Middle frontal gyrus (tissue), 1 donor: Measurements from ENCODE around the gene RASA3.
A peak's percentile ranks its signal among the peaks of the same experiment; 100 is the strongest.
"Not testable (repeated sequence)": the region's sequence is repeated elsewhere in the genome, so short reads cannot be mapped to it uniquely, and the experiment has no call there.

Source experiments
- DNase-seq: peaks from one replicate; pipeline ENCODE4 v3.0.0-alpha.2; 2015; ENCODE audit warnings: low spot score; ENCODE audit errors: extremely low spot score

Gene RASA3

DNA sequence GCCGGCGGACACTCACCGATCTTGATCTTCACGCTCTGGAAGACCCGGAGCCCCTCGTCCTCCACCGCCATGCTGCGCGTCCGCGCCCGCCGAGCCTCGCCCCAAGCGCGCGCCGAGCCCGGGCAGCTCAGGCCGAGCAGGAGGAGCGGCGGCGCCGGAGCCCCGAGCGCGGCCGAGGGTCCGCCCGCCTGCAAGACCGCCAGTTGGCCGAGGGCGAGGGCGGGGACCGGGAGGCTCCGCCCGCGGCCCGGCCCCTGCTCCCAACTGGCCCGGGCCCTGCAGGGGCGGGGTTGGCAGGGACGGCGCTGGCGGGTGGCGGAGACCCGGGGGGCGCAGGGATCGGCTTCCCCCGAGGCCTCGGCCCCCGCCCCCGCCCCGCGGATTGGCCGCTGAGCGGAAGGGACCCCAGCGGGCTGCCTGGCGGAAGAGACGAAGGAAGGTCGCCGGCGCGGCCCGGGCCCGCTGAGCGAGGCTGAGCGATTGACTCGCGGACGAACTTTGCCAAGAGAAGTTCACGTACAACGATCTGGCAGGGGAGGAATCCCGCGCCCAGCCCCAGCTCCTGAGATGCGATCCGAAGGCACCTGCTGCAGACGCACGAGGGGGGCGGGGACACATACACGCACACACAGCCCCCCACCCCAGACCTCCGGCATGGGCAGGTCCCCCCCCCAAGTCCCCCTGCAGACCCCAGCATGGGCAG is at the start of gene RASA3:
Gene RASA3, minus strand, starts transcription at position 205 of the 703 bp plus-strand sequence. Its CDS starts 134 bp downstream, at position 71.
- DNase-seq, result peak; percentile 61

DNA sequence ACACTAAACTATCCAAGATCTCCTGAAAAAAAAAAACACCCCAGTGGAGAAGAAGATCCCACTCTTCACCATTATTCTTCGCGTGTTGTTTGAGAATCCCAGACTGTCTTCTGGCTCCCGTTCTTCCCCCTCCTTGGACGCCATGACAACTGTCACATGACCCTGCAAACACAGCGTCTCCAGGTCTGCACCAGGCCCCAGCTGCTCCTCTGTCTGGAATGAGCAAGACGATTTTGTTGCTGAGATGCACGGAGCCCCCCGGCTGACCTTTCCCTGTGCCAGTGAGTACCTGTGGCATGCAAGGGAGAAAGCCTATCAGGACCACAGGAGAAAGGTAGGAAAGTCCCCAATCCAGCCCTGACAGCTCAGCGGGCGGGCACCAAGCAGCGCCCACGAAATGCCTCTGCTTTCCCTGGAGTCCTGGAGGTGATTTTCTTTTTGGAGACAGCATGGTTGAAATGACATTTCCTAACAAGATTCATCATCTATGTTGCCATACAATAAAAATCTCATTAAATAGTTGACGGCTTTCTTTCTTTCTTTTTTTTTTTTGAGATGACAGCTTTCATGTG is 46.8 kb upstream of the RASA3 start, which contains the start of gene CFAP97D2:
Gene CFAP97D2, plus strand, starts transcription at position 171 of the 572 bp plus-strand sequence. Its CDS starts 74 bp downstream, at position 245.
- no peak for DNase-seq

DNA sequence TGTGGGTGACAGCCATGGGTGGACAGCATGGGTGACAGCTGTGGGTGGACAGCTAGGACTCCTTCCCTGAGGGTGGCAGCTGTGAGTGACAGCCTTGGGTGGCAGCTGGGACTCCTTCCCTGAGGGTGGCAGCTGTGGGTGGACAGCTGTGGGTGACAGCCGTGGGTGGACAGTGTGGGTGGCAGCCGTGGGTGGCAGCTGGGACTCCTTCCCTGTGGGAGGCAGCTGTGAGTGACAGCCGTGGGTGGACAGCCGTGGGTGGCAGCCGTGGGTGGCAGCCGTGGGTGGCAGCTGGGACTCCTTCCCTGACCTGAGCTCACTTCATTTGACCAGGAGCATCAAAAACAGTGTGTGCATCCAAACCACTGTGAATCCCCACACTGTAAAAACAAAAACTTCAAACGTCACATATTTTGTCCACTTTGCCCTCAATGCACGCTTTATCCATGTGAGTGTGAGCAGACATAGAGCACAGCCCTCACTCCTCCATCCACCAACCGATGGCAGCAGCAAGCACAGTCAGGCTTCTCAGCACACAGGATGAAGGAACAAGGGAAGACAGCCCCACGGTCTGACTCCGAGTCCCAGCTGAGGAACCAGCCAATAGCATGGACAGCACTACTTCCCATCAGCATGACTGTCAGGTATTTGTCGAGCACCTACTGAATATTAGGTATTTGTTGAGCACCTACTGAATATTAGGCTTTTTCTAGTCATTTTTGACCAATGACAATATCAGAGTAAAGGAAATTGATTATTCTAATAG is 45.0 kb upstream of the RASA3 start:
- DNase-seq, result no peak

- not testable (repeated sequence) for DNase-seq
Observed at GRCh38 chr13:114176359-114176902, 44.0 kb upstream of the RASA3 start.

- DNase-seq, result no peak
Observed at GRCh38 chr13:114174529-114174961, 42.1 kb upstream of the RASA3 start.

- DNase-seq, result no peak
Observed at GRCh38 chr13:114173745-114174144, 41.3 kb upstream of the RASA3 start.

GRCh38 chr13:114173272-114173671 is 40.8 kb upstream of the RASA3 start:
- no peak for DNase-seq

- DNase-seq, result no peak
Observed at GRCh38 chr13:114167885-114168284, 35.5 kb upstream of the RASA3 start.

- DNase-seq, result no peak
Observed at GRCh38 chr13:114167426-114167825, 35.0 kb upstream of the RASA3 start.

DNA sequence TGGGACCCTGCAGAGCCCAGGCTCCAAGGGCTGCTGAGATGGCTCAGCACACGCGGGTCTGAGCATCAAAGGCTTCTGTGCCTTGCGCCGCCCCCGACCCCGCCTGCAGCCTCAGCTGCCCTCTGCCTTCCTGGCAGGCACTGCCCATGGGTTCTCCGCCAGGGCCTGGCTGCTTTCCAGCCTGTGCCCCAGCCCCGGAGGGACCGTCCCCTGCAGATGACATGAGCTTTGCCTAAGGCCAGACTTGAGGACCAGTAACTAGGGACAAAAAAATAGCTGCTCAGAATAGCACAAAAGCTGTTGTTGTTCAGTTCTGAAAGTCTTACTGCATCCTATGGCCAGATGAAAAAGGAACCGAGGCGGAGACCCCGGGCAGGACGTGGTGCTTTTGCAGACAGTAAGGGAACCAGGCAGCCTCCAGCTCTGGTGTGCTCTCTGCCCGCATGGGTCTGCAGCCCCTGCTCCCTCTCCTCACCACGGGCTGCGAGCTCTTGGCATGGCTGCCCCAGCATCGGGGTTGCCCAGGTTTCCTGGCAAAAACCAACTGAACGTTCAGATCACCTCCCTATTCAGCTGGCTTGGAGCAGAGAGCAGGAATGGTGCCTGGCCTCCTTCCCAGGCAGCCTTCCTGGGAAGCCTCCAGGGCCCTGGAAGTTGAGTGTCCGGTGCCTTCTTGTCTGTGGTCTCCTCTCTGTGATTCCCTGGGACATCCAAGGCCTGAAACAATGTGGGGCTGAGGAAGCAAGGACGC is 34.1 kb upstream of the RASA3 start:
- peak; percentile 41 for DNase-seq

DNA sequence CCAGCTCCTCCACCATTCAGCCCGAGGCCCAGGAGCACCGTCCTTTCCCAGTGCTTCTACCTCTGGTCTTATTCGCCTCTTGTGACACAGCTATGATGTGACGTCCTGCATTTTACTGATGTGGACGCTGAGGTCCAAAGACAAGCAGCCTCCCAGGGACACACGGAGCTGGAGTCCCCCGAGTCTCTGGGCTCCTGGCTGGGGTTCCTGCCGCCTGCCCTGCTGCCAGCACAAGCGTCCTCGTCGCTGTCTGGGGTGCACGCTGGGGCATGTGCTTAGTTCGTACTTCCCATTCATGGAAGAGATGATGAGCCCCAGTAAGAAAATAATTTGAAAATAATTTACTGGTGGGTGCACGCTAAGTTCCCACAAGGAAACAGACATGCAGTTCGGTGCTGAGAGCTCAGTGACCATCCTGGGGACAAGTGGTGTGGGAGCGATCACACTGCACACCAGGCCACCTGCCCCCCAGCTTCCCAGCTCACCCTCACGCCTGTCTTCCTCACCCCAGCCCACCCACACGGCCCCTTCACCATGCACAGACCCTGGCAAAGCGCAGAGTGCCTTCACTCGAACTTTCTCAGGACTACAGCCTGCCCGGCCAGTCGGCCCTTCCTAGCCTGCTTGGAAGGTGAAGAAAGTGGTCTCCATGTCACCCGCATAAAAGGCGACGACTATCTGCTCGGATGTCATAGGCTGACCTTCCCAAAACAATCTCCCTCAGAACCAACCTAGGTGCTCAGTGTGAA is 32.4 kb upstream of the RASA3 start:
- DNase-seq, result no peak

- DNase-seq, result no peak
Observed at GRCh38 chr13:114164053-114164452, 31.6 kb upstream of the RASA3 start.

GRCh38 chr13:114162533-114162922 is 30.1 kb upstream of the RASA3 start:
- no peak for DNase-seq

DNA sequence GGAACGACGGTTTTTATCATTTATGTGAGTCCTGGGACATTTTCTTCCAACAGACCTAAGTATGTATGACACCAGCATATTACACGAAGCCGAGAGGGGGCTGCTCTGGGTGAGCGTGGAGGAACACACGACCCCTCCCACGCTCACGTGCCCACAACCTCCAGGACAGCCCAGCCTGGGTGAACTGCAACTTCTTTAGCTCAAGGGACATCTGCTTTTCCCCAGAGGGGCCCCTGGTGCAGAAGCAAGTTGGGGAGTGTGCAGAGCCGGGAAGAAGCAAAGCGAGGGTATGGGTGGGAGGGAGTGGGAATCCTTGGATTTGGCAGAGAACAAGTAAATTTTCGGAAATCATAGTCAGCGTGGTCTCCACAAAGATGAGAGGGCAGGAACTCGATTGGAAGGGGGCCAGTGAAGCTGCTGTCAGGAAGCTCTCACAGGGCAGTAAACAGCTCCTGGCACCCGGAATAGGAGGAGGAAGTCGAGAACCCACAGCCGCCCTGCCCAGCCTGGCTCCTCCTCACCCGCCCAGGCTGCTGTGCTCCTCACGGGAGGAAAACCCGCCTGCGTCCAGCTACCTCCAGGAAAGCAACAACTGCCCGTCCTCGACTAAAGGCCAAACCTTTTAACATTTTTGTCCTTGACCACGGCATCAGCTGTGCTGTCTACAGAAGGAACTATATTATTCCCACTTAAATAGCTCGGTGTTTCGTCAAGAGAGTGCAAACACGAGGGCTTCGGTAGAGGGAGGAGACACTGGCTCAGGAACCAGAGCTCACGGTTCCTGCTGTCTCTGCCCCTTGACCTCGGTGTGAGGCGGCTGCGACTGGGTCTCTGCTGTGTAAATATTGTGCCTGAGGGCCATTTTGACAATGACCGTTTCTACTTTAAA is 29.5 kb upstream of the RASA3 start:
- no peak for DNase-seq

DNA sequence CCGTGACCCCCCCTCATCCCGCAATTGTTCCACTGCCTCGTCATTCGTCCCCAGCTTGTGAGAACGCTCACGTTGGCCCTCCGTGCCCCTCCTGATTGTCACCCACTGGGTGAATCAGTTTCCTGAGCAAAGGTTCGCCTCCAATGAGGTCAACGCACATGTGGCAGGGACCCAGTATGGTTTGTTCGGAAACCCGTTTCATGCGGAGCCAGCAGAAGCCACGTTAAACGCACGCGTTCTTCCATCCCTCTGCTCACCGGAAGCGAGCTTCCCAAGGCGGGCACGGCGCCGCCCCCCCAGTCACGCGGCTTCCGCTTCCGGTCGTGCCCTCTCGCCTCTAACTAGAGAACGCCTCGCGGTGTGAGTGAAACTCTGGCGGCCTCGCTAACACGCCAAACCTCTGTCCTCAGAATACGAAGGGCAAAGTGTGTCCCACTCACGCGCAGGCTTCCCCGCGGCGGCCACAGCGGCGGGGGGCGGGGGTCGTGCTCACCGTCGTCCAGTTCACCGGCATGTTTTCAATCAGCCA is 28.7 kb upstream of the RASA3 start:
- no peak for DNase-seq

DNA sequence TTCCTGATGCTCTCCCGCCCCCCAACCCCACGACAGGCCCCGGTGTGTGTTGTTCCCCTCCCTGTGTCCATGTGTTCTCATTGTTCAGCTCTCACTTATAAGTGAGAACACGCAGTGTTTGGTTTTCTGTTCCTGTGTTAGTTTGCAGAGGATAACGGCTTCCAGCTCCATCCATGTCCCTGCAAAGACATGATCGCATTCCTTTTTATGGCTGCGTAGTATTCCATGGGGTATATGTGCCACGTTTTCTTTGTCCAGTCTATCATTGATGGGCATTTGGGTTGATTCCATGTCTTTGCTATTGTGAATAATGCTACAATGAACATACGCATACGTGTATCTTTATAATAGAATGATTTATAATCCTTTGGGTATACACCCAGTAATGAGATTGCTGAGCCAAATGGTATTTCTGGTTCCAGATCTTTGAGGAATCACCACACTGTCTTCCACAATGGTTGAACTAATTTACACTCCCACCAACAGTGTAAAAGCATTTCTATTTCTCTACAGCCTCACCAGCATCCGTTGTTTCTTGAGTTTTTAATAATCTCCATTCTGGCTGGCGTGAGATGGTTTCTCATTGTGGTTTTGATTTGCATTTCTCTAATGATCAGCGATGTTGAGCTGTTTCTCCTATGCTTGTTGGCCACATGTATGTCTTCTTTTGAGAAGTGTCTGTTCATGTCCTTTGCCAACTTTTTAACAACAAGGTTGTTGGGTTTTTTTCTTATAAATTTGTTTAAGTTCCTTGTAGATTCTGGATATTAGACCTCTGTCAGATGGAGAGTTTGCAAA is 26.6 kb upstream of the RASA3 start:
- DNase-seq, result not testable (repeated sequence)

GRCh38 chr13:114157869-114158495 is 25.6 kb upstream of the RASA3 start:
- DNase-seq, result no peak
